Panc1 (cell line): ENCODE measurements around the gene ADGRL1. TPM values are rescaled to one million over a fixed set of nuclear protein-coding genes. Genes with fewer than 3 reads are reported as not detected.
"Not testable (repeated sequence)": the region's sequence is repeated elsewhere in the genome, so short reads cannot be mapped to it uniquely, and the experiment has no call there.

Experiments
- ATAC-seq: fragments of 200-7000 bp; cut with Tn5 transposase; 2 replicates; pipeline ENCODE4 v1.9.1; 2020; ENCODE audit warnings: mild to moderate bottlenecking, moderate library complexity
- BruUV-seq: library from RNA; stranded (reverse); fragments of 400-500 nt; replicated peaks from 2 replicates; lab custom pipeline; 2021; lab: Mats Ljungman, UMichigan
- CTCF ChIA-PET: fragments of 300-600 bp; sonication (Branson Sonifier 250); formaldehyde crosslinking; loops from one replicate; lab custom pipeline; 2022; ENCODE audit warnings: antibody characterized with exemption; lab: Charles Lee
- POLR2A ChIA-PET: fragments of 300-600 bp; sonication (Branson Sonifier 250); formaldehyde crosslinking; loops from one replicate; lab custom pipeline; 2022; ENCODE audit warnings: antibody characterized with exemption; lab: Charles Lee
- DNase-seq: peaks from one replicate; pipeline ENCODE4 v3.0.0-alpha.2; 2010; ENCODE audit warnings: low read depth, low spot score
- H3K27ac ChIP-seq: 2 replicates; pipeline ENCODE4 v1.5.1; 2011; ENCODE audit warnings: mild to moderate bottlenecking, low read length, inconsistent platforms
- H3K27me3 ChIP-seq: fragments of 200-500 bp; sonication (Bioruptor generic); 2 replicates; pipeline ENCODE4 v1.6.0; 2014; ENCODE audit warnings: low read length, inconsistent platforms; ENCODE audit not compliant: control insufficient read depth, insufficient read depth
- H3K36me3 ChIP-seq: fragments of 200-500 bp; sonication (Bioruptor generic); 2 replicates; pipeline ENCODE4 v1.5.1; 2014; ENCODE audit warnings: inconsistent platforms, mild to moderate bottlenecking, low read length, moderate library complexity; ENCODE audit not compliant: control insufficient read depth, insufficient read depth
- H3K4me1 ChIP-seq: 2 replicates; pipeline ENCODE4 v1.5.1; 2011; ENCODE audit warnings: inconsistent platforms, mild to moderate bottlenecking, low read length, moderate library complexity; ENCODE audit not compliant: control insufficient read depth, insufficient read depth
- H3K4me3 ChIP-seq, 2 experiments: 2 replicates each; pipeline ENCODE4 v1.5.1; 2011 to 2012; ENCODE audit warnings: low read depth in 2 of 2, low read length in 2 of 2, mild to moderate bottlenecking in 2 of 2, inconsistent platforms in 1 of 2, moderate library complexity in 1 of 2
- H3K9me3 ChIP-seq: fragments of 200-500 bp; sonication (Bioruptor generic); 2 replicates; pipeline ENCODE4 v1.5.1; 2014; ENCODE audit warnings: low read depth, mild to moderate bottlenecking, inconsistent platforms, low read length, moderate library complexity; ENCODE audit not compliant: control insufficient read depth, insufficient read depth
- POLR2AphosphoS5 ChIP-seq: IDR thresholded peaks from 2 replicates; pipeline ENCODE4 v1.6.1; 2012; ENCODE audit warnings: mild to moderate bottlenecking, low read depth, low read length, moderate library complexity
- SIN3A ChIP-seq: IDR thresholded peaks from 2 replicates; pipeline ENCODE4 v1.6.1; 2012; ENCODE audit warnings: low read depth, mild to moderate bottlenecking, low read length, moderate library complexity, borderline replicate concordance; ENCODE audit not compliant: insufficient read depth
- TCF7L2 ChIP-seq: IDR thresholded peaks from 2 replicates; pipeline ENCODE4 v1.6.1; 2011; ENCODE audit warnings: mild to moderate bottlenecking, low read depth, low read length, inconsistent platforms
- in situ Hi-C: cut with HindIII; loops from 2 replicates; pipeline ENCODE4 v1.10.0; 2016; ENCODE audit warnings: low sequenced_read_pairs, low pct_unique_long_range_greater_than_20kb
- intact Hi-C: fragments of 100-400 bp; cut with micrococcal nuclease; formaldehyde crosslinking; loops from one replicate; pipeline ENCODE4 v1.10.0; 2022; ENCODE audit not compliant: unreplicated experiment
- total RNA-seq: library from RNA; stranded (reverse); gene quantifications from one replicate; pipeline ENCODE4 v1.2.1, GENCODE V29; 2021; ENCODE audit not compliant: unreplicated experiment
- TF ChIP-seq, protein P1 (sequence below), 2 experiments: IDR thresholded peaks; 2 replicates each; pipeline ENCODE4 v1.6.1; 2011 to 2012; ENCODE audit warnings: low read depth in 2 of 2, control low read depth in 1 of 2, low read length in 1 of 2, mild to moderate bottlenecking in 1 of 2, moderate library complexity in 1 of 2; ENCODE audit not compliant: insufficient read depth in 1 of 2
- TF ChIP-seq, protein P2 (sequence below): fragments of 450-650 bp; IDR thresholded peaks from 2 replicates; pipeline ENCODE4 v1.5.1; 2017; ENCODE audit warnings: mild to moderate bottlenecking

ADGRL1 gene
- total RNA-seq, 1 experiment from 2014 or later: 37.7 TPM

- peak; percentile 73 for ATAC-seq
- Histone ChIP-seq H3K4me3 (peak overlapping the region; percentile 29 to 50), H3K27ac (peak overlapping the region; percentile 59; the same call in 1 of the 2 replicates), H3K9me3 (no peaks in the 10 kb centered on the region), H3K27me3 (no peaks in the 10 kb centered on the region), H3K36me3 (no peaks in the 10 kb centered on the region), H3K4me1 (no peaks in the 10 kb centered on the region)
- TF ChIP-seq TCF7L2 (no peak), SIN3A (no peak), POLR2AphosphoS5 (no peak)
- TF ChIP-seq, protein P1, sequence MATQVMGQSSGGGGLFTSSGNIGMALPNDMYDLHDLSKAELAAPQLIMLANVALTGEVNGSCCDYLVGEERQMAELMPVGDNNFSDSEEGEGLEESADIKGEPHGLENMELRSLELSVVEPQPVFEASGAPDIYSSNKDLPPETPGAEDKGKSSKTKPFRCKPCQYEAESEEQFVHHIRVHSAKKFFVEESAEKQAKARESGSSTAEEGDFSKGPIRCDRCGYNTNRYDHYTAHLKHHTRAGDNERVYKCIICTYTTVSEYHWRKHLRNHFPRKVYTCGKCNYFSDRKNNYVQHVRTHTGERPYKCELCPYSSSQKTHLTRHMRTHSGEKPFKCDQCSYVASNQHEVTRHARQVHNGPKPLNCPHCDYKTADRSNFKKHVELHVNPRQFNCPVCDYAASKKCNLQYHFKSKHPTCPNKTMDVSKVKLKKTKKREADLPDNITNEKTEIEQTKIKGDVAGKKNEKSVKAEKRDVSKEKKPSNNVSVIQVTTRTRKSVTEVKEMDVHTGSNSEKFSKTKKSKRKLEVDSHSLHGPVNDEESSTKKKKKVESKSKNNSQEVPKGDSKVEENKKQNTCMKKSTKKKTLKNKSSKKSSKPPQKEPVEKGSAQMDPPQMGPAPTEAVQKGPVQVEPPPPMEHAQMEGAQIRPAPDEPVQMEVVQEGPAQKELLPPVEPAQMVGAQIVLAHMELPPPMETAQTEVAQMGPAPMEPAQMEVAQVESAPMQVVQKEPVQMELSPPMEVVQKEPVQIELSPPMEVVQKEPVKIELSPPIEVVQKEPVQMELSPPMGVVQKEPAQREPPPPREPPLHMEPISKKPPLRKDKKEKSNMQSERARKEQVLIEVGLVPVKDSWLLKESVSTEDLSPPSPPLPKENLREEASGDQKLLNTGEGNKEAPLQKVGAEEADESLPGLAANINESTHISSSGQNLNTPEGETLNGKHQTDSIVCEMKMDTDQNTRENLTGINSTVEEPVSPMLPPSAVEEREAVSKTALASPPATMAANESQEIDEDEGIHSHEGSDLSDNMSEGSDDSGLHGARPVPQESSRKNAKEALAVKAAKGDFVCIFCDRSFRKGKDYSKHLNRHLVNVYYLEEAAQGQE (IDR thresholded peaks at IDR 0.05; ENCODE audit: insufficient read depth in 1 of 2, low read depth in 2 of 2, low read length in 1 of 2): no peak
- TF ChIP-seq, protein P2, sequence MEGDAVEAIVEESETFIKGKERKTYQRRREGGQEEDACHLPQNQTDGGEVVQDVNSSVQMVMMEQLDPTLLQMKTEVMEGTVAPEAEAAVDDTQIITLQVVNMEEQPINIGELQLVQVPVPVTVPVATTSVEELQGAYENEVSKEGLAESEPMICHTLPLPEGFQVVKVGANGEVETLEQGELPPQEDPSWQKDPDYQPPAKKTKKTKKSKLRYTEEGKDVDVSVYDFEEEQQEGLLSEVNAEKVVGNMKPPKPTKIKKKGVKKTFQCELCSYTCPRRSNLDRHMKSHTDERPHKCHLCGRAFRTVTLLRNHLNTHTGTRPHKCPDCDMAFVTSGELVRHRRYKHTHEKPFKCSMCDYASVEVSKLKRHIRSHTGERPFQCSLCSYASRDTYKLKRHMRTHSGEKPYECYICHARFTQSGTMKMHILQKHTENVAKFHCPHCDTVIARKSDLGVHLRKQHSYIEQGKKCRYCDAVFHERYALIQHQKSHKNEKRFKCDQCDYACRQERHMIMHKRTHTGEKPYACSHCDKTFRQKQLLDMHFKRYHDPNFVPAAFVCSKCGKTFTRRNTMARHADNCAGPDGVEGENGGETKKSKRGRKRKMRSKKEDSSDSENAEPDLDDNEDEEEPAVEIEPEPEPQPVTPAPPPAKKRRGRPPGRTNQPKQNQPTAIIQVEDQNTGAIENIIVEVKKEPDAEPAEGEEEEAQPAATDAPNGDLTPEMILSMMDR: no peak
- ChIA-PET CTCF (no interaction called here), POLR2A (no interaction called here)
- in situ Hi-C loops: no loop called here
- intact Hi-C loops: no loop called here
- DNase-seq: no peak
- BruUV-seq: no TSS peak
These were observed 42.6 kb upstream of the ADGRL1 start for GRCh38 chr19:14248578-14249011.

DNA sequence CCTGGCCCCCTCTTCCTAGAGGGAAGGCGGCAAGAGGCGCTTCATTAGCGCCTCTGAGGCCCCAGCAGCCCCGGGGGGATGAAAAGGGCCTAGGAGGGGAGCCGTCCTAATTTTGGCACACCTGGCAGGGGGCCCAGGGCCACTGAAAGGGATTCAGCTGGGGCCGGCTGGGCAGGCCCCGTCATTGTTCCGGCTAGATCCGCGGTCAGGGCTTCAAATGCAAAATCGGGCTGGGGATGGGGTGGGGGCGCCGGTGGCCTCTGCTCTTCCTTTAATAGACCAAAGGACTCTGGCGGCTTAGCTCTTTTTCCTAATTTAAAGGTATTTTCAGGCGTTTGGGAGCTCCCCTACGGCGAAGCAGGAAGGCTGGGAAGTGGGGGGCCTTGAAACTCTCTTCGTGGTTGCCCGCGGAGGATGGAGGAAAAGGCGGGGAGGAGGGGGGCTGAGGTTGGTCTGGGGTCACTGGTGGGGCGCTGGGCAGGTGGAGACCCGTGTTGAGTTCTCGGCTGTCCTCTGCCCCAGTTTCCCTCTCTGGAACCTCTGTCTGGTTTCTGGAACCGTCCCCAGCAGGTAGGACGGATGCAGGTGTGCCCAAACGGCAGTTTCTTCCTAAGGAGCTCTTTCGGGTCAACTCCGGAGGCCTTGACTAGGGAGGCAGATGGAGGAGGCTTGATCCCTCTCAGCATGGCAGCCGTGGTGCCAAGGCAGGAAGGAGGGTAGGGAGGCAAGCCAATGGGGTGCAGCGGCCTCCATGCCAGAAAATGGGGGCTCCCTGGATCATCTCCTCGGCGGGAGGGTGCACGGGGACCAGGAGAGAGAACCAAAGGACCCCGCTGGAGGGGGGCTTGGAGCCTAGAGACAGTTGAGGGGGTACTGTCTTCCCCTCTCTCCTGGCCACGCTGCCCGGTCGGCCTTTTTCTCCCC, 41.8 kb upstream of the ADGRL1 start:
- in situ Hi-C loops, H3K4me1 ChIP-seq, H3K36me3 ChIP-seq, intact Hi-C loops, BruUV-seq, H3K27ac ChIP-seq, DNase-seq, POLR2A ChIA-PET, CTCF ChIA-PET, H3K27me3 ChIP-seq, H3K9me3 ChIP-seq: not testable (repeated sequence)
- peak overlapping the region in 1 of 2 experiments; percentile 6; a peak in 1 of 4 replicates for H3K4me3 ChIP-seq
- peak; percentile 50; the same call in 1 of the 2 replicates for ATAC-seq

GRCh38 chr19:14247205-14247547, 41.2 kb upstream of the ADGRL1 start:
- DNase-seq, BruUV-seq, in situ Hi-C loops, CTCF ChIA-PET, H3K4me1 ChIP-seq, H3K27me3 ChIP-seq, H3K27ac ChIP-seq, intact Hi-C loops, POLR2A ChIA-PET, H3K9me3 ChIP-seq, H3K36me3 ChIP-seq, H3K4me3 ChIP-seq, ATAC-seq: not testable (repeated sequence)

DNA sequence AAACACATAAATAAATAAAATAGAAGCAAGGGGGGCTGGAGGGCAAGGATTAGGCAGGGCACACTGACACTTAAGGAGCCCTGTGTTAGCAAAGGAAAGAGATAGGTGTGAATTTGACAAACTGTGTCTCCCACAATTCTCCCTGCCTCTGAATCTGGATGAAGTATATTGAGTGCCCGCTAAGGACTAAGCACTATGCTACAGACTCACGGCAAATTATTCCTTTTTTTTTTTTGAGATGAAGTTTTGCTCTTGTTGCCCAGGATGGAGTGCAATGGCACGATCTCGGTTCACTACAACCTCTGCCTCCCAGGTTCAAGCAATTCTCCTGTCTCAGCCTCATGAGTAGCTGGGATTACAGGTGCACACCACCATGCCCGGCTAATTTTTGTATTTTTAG, 38.4 kb upstream of the ADGRL1 start:
- H3K4me3 ChIP-seq, in situ Hi-C loops, POLR2A ChIA-PET, BruUV-seq, H3K27me3 ChIP-seq, H3K27ac ChIP-seq, intact Hi-C loops, H3K4me1 ChIP-seq, H3K36me3 ChIP-seq, H3K9me3 ChIP-seq, CTCF ChIA-PET, ATAC-seq, DNase-seq: not testable (repeated sequence)

DNA sequence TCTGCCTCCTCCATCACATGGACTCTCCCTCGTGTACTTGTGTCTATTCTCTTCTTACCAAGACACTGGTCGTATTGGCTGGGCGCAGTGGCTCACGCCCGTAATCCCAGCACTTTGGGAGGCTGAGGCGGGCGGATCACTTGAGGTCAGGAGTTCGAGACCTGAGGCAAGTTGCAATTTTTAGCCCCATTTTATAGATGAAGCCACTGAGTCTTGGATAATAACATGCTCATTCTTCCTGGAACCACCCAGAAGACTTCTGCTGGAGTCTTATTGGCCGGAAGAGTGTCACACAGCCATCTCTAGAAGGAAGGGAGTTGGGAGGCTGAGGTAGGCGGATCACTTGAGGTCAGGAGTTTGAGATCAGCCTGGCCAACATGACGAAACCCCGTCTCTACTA, 37.7 kb upstream of the ADGRL1 start:
- H3K36me3 ChIP-seq, BruUV-seq, DNase-seq, CTCF ChIA-PET, H3K9me3 ChIP-seq, in situ Hi-C loops, H3K27ac ChIP-seq, POLR2A ChIA-PET, H3K4me3 ChIP-seq, H3K27me3 ChIP-seq, ATAC-seq, H3K4me1 ChIP-seq, intact Hi-C loops: not testable (repeated sequence)
